HepG2 (cell line): ENCODE measurements around the gene SMIM14. TPM values are rescaled to one million over a fixed set of nuclear protein-coding genes. Genes with fewer than 3 reads are reported as not detected.

Experiments used
- ARNT2 ChIP-seq: sonication (generic); formaldehyde crosslinking; IDR thresholded peaks from 2 replicates; pipeline ENCODE4 v1.8.0; 2022; ENCODE audit warnings: mild to moderate bottlenecking, low read depth, missing genetic modification reagents, moderate library complexity
- CAMTA2 ChIP-seq: sonication (generic); formaldehyde crosslinking; IDR thresholded peaks from 2 replicates; pipeline ENCODE4 v1.4.0; 2020; ENCODE audit warnings: mild to moderate bottlenecking, missing genetic modification reagents, borderline replicate concordance
- CEBPG ChIP-seq: IDR thresholded peaks from 2 replicates; pipeline ENCODE4 v1.6.1; 2016
- CREM ChIP-seq, 2 experiments: sonication (generic) in 1 of 2; formaldehyde crosslinking in 1 of 2; IDR thresholded peaks; 2 replicates each; pipeline versions ENCODE4 v1.4.0 to v1.6.1; 2016 to 2020; ENCODE audit warnings: antibody characterized with exemption in 1 of 2, mild to moderate bottlenecking in 1 of 2, missing genetic modification reagents in 1 of 2
- EP300 ChIP-seq, 3 experiments: sonication (generic) in 1 of 3; formaldehyde crosslinking in 1 of 3; IDR thresholded peaks; 2 replicates each; pipeline versions ENCODE4 v1.5.1 to v1.6.1; 2011 to 2020; ENCODE audit warnings: low read depth in 2 of 3, low read length in 2 of 3, borderline replicate concordance in 1 of 3, improper control_type of control experiment in 1 of 3, mild to moderate bottlenecking in 1 of 3, missing genetic modification reagents in 1 of 3, moderate library complexity in 1 of 3
- GPN1 ChIP-seq: sonication (generic); formaldehyde crosslinking; IDR thresholded peaks from 2 replicates; pipeline ENCODE4 v1.5.1; 2020; ENCODE audit warnings: missing genetic modification reagents, borderline replicate concordance
- HDAC2 ChIP-seq: sonication (generic); formaldehyde crosslinking; IDR thresholded peaks from 2 replicates; pipeline ENCODE4 v1.4.0; 2020; ENCODE audit warnings: missing genetic modification reagents
- HNF4G ChIP-seq, 2 experiments: sonication (generic) in 1 of 2; formaldehyde crosslinking in 1 of 2; IDR thresholded peaks; 2 replicates each; pipeline versions ENCODE4 v1.4.0 to v1.6.1; 2011 to 2020; ENCODE audit warnings: borderline replicate concordance in 2 of 2, low read depth in 2 of 2, mild to moderate bottlenecking in 2 of 2, low read length in 1 of 2, missing genetic modification reagents in 1 of 2, moderate library complexity in 1 of 2
- PHF8 ChIP-seq: sonication (generic); formaldehyde crosslinking; IDR thresholded peaks from 2 replicates; pipeline ENCODE4 v1.5.0; 2020; ENCODE audit warnings: missing genetic modification reagents
- REXO4 ChIP-seq: sonication (generic); formaldehyde crosslinking; IDR thresholded peaks from 2 replicates; pipeline ENCODE4 v1.8.0; 2022; ENCODE audit warnings: missing genetic modification reagents, mild to moderate bottlenecking, borderline replicate concordance
- SNAPC2 ChIP-seq: sonication (generic); formaldehyde crosslinking; IDR thresholded peaks from 2 replicates; pipeline ENCODE4 v1.8.1; 2022; ENCODE audit warnings: mild to moderate bottlenecking, missing genetic modification reagents
- U2AF1 ChIP-seq: fragments of 200-400 bp; formaldehyde crosslinking; optimal IDR thresholded peaks from 2 replicates; pipeline ENCODE3; 2017; ENCODE audit warnings: mild to moderate bottlenecking, low read depth, low read length
- U2AF2 ChIP-seq: fragments of 200-400 bp; formaldehyde crosslinking; IDR thresholded peaks from 2 replicates; pipeline ENCODE4 v1.6.1; 2017; ENCODE audit warnings: low read depth, mild to moderate bottlenecking, low read length
- ZFP82 ChIP-seq: sonication (generic); formaldehyde crosslinking; IDR thresholded peaks from 2 replicates; pipeline ENCODE4 v1.5.1; 2020; ENCODE audit warnings: mild to moderate bottlenecking, missing genetic modification reagents, borderline replicate concordance
- ZFY ChIP-seq: sonication (generic); formaldehyde crosslinking; IDR thresholded peaks from 2 replicates; pipeline ENCODE4 v1.4.0; 2020; ENCODE audit warnings: missing genetic modification reagents
- ZFYVE20 ChIP-seq: sonication (generic); formaldehyde crosslinking; IDR thresholded peaks from 2 replicates; pipeline ENCODE4 v1.8.0; 2023; ENCODE audit warnings: low read depth, mild to moderate bottlenecking, moderate library complexity, missing genetic modification reagents, borderline replicate concordance
- ZNF34 ChIP-seq: sonication (generic); formaldehyde crosslinking; IDR thresholded peaks from 2 replicates; pipeline ENCODE4 v1.4.0; 2020; ENCODE audit warnings: mild to moderate bottlenecking, missing genetic modification reagents, borderline replicate concordance
- ZNF383 ChIP-seq: sonication (generic); formaldehyde crosslinking; IDR thresholded peaks from 2 replicates; pipeline ENCODE4 v1.4.0; 2020; ENCODE audit warnings: missing genetic modification reagents, mild to moderate bottlenecking, borderline replicate concordance
- ZNF547 ChIP-seq: sonication (generic); formaldehyde crosslinking; IDR thresholded peaks from 2 replicates; pipeline ENCODE4 v1.5.1; 2020; ENCODE audit warnings: mild to moderate bottlenecking, missing genetic modification reagents
- ZNF589 ChIP-seq: sonication (generic); formaldehyde crosslinking; conservative IDR thresholded peaks from 2 replicates; pipeline ENCODE4 v1.8.0; 2022; ENCODE audit warnings: mild to moderate bottlenecking, moderate library complexity, missing genetic modification reagents
- ZNF629 ChIP-seq: sonication (generic); formaldehyde crosslinking; conservative IDR thresholded peaks from 2 replicates; pipeline ENCODE4 v1.5.0; 2020; ENCODE audit warnings: missing genetic modification reagents
- ZNF672 ChIP-seq: sonication (generic); formaldehyde crosslinking; IDR thresholded peaks from 2 replicates; pipeline ENCODE4 v1.8.1; 2022; ENCODE audit warnings: missing genetic modification reagents
- ZNF766 ChIP-seq: sonication (generic); formaldehyde crosslinking; IDR thresholded peaks from 2 replicates; pipeline ENCODE4 v1.5.0; 2020; ENCODE audit warnings: missing genetic modification reagents, borderline replicate concordance
- ZSCAN12 ChIP-seq: sonication (generic); formaldehyde crosslinking; IDR thresholded peaks from 2 replicates; pipeline ENCODE4 v1.9.0; 2021; ENCODE audit warnings: mild to moderate bottlenecking, missing genetic modification reagents
- polyA plus RNA-seq, 8 experiments: library from polyadenylated mRNA; depleted of rRNA in 3 of 8; stranded (reverse) in 7 of 8; unstranded in 1 of 8; fragments of >200 nt; fragmentation: Illumina TruSeq in 4 of 8; extraction: Trizol in 4 of 8; gene quantifications; 2 replicates each; pipeline versions ENCODE4 v1.2.1 to v1.2.3, GENCODE V29; 2011 to 2016; ENCODE audit warnings: low read depth in 4 of 8, missing spikeins in 1 of 8, mixed read lengths in 1 of 8; ENCODE audit not compliant: insufficient read depth in 1 of 8
- total RNA-seq, 5 experiments: library from RNA; depleted of rRNA; stranded (reverse); fragments of >200 nt; fragmentation: Illumina TruSeq; extraction: Trizol; gene quantifications; 2 replicates each; pipeline ENCODE4 v1.2.3, GENCODE V29; 2016; ENCODE audit warnings: low read depth in 1 of 5
- TF ChIP-seq, protein P1 (sequence below): sonication (generic); formaldehyde crosslinking; IDR thresholded peaks from 2 replicates; pipeline ENCODE4 v1.4.0; 2020; ENCODE audit warnings: missing genetic modification reagents

Gene SMIM14
- total and polyA plus RNA-seq, 2 of the 13 experiments (the other 11 are each of a cell fraction or from before 2014, with no cell fraction given) = 16.3 to 28.1 TPM

DNA sequence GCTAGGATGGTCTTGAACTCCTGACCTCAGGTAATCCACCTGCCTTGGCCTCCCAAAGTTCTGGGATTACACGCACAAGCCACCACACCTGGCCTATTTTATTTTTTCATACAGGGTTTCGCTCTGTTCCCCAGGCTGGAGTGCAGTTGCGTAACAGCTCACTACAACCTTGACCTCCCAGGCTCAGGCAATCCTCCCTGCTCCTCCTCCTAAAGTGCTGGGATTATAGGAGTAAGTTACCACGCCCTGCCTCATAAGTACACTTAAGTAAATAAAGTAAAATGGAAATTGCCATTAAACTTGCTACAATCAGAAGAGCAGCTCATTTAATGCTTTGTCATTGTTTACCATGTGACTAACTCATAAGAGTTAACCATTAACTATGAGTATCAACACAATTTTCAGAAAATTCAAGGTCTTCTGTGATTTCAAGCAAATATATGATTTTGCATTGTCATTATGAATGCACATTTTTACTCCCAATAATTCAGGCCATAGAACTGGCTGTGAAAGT is 123.7 kb downstream of the SMIM14 start (continued):
- TF ChIP-seq ZNF34 (CRISPR knock-in tag) = no peak
- TF ChIP-seq, protein P1, sequence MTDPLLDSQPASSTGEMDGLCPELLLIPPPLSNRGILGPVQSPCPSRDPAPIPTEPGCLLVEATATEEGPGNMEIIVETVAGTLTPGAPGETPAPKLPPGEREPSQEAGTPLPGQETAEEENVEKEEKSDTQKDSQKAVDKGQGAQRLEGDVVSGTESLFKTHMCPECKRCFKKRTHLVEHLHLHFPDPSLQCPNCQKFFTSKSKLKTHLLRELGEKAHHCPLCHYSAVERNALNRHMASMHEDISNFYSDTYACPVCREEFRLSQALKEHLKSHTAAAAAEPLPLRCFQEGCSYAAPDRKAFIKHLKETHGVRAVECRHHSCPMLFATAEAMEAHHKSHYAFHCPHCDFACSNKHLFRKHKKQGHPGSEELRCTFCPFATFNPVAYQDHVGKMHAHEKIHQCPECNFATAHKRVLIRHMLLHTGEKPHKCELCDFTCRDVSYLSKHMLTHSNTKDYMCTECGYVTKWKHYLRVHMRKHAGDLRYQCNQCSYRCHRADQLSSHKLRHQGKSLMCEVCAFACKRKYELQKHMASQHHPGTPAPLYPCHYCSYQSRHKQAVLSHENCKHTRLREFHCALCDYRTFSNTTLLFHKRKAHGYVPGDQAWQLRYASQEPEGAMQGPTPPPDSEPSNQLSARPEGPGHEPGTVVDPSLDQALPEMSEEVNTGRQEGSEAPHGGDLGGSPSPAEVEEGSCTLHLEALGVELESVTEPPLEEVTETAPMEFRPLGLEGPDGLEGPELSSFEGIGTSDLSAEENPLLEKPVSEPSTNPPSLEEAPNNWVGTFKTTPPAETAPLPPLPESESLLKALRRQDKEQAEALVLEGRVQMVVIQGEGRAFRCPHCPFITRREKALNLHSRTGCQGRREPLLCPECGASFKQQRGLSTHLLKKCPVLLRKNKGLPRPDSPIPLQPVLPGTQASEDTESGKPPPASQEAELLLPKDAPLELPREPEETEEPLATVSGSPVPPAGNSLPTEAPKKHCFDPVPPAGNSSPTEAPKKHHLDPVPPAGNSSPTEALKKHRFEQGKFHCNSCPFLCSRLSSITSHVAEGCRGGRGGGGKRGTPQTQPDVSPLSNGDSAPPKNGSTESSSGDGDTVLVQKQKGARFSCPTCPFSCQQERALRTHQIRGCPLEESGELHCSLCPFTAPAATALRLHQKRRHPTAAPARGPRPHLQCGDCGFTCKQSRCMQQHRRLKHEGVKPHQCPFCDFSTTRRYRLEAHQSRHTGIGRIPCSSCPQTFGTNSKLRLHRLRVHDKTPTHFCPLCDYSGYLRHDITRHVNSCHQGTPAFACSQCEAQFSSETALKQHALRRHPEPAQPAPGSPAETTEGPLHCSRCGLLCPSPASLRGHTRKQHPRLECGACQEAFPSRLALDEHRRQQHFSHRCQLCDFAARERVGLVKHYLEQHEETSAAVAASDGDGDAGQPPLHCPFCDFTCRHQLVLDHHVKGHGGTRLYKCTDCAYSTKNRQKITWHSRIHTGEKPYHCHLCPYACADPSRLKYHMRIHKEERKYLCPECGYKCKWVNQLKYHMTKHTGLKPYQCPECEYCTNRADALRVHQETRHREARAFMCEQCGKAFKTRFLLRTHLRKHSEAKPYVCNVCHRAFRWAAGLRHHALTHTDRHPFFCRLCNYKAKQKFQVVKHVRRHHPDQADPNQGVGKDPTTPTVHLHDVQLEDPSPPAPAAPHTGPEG (CRISPR knock-in tag) = no peak
- no peak for TF ChIP-seq U2AF2
- peak in 1 of 2 experiments; percentile 94; a peak in 2 of 4 replicates for TF ChIP-seq EP300 (IDR thresholded peaks at IDR 0.05; ENCODE audit: low read depth in 2 of 2, low read length in 2 of 2)
- peak; percentile 93 for TF ChIP-seq EP300 (CRISPR knock-in tag; IDR thresholded peaks at IDR 0.05; ENCODE audit: borderline replicate concordance)
- no peak for TF ChIP-seq ZSCAN12 (CRISPR knock-in tag)
- TF ChIP-seq ZNF672 (CRISPR knock-in tag) = no peak
- TF ChIP-seq ZNF629 (CRISPR knock-in tag) = no peak; the same call in 1 of the 2 replicates
- TF ChIP-seq GPN1 = no peak
- TF ChIP-seq CREM (IDR thresholded peaks at IDR 0.05) = peak; percentile 83
- TF ChIP-seq CREM (CRISPR knock-in tag; IDR thresholded peaks at IDR 0.05) = no peak
- TF ChIP-seq ZNF766 (CRISPR knock-in tag) = no peak
- no peak for TF ChIP-seq ZNF383
- no peak for TF ChIP-seq ZNF589 (CRISPR knock-in tag)
- peak; percentile 99 for TF ChIP-seq CEBPG
- peak; percentile 59; the same call in 1 of the 2 replicates for TF ChIP-seq HNF4G (IDR thresholded peaks at IDR 0.05; ENCODE audit: borderline replicate concordance, low read depth, low read length)
- no peak for TF ChIP-seq HNF4G (CRISPR knock-in tag; IDR thresholded peaks at IDR 0.05; ENCODE audit: borderline replicate concordance, low read depth)
- TF ChIP-seq PHF8 (CRISPR knock-in tag) = peak; percentile 44; the same call in 1 of the 2 replicates
- no peak for TF ChIP-seq CAMTA2 (CRISPR knock-in tag)
- TF ChIP-seq ZFY (CRISPR knock-in tag) = 0 out of 2 replicates have a peak, but pooled peaks have one; percentile 33
- no peak for TF ChIP-seq REXO4 (CRISPR knock-in tag)
- TF ChIP-seq HDAC2 (CRISPR knock-in tag) = peak; percentile 97
- TF ChIP-seq ZNF547 (CRISPR knock-in tag) = no peak
- no peak for TF ChIP-seq ZFP82 (CRISPR knock-in tag)
- TF ChIP-seq ARNT2 (CRISPR knock-in tag) = peak; percentile 61; the same call in 1 of the 2 replicates
- peak; percentile 89; the same call in 1 of the 2 replicates for TF ChIP-seq SNAPC2 (CRISPR knock-in tag)
- TF ChIP-seq ZFYVE20 (CRISPR knock-in tag) = no peak
- no peak for TF ChIP-seq U2AF1
